ENCODE measurements around the gene COPRS. TPM values are rescaled to one million over a fixed set of nuclear protein-coding genes. Genes with fewer than 3 reads are reported as not detected.

The COPRS gene
- total and polyA plus RNA-seq, 2 of the 8 experiments (the other 6 are each of a cell fraction or from before 2014, with no cell fraction given), result 40.9 to 49.3 TPM

DNA sequence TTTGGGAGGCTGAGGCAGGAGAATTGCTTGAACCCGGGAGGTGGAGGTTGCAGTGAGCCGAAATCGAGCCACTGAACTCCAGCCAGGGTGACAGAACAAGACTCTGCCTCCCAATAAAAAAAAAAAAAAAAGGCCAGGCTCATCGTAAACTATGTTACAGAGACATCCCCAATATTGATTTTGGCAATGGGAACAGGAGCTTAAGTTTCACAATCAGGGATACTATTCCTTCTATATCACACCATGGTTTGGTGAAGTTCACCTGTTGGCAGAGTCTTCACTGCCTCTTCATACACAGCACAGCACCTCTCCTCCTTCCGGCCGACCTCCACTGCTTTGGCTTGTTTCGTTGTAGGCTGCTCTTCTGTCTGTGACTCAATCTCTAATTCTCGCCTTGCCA is 21.3 kb upstream of the COPRS start:
- Histone ChIP-seq H2BK5ac (ENCODE audit: low read depth, low read length) (no peak overlapping the region), H3K23me2 (ENCODE audit: low read depth, low read length) (no peaks in the 10 kb centered on the region), H3K9ac (replicated peaks in 1 of 4; ENCODE audit: extremely low read depth in 1 of 4, low read depth in 3 of 4, low read length in 3 of 4) (no peak overlapping the region), H2AK5ac (ENCODE audit: low read depth, low read length) (no peak overlapping the region), H2BK12ac (ENCODE audit: low read depth, low read length) (no peak overlapping the region), H3K14ac (ENCODE audit: insufficient read length) (no peak overlapping the region), H3K4me1 (replicated peaks in 1 of 4; ENCODE audit: control insufficient read depth in 3 of 4, insufficient read depth in 4 of 4, low read length in 3 of 4) (no peaks in the 10 kb centered on the region), H2BK20ac (ENCODE audit: low read length) (no peak overlapping the region), H3K79me2 (ENCODE audit: control insufficient read depth in 1 of 2, insufficient read depth in 2 of 2, low read length in 2 of 2) (no peaks in the 10 kb centered on the region), H3K4me3 (ENCODE audit: extremely low read depth in 1 of 4, insufficient read depth in 2 of 4, low read depth in 3 of 4, low read length in 4 of 4) (no peak overlapping the region), H4K20me1 (replicated peaks in 1 of 2; ENCODE audit: control insufficient read depth in 1 of 2, insufficient read depth in 2 of 2, low read length in 2 of 2) (no peaks in the 10 kb centered on the region), H3K56ac (replicated peaks; ENCODE audit: insufficient read length, low read depth, low read length) (no peak overlapping the region), H3K79me1 (ENCODE audit: low read depth, low read length) (no peaks in the 10 kb centered on the region), H2BK15ac (ENCODE audit: low read length) (no peak overlapping the region), H3K18ac (ENCODE audit: extremely low read depth, low read length) (no peak overlapping the region), H3K27ac (ENCODE audit: low read depth, low read length) (no peak overlapping the region), H3K4me2 (ENCODE audit: insufficient read depth in 1 of 2, low read depth in 2 of 2, low read length in 2 of 2) (no peak overlapping the region), H3K27me3 (replicated peaks in 1 of 4; ENCODE audit: control insufficient read depth in 3 of 4, extremely low read depth in 1 of 4, insufficient read depth in 3 of 4, low read length in 3 of 4) (no peaks in the 10 kb centered on the region), H2AFZ (ENCODE audit: low read length) (no peak overlapping the region), H4K91ac (replicated peaks; ENCODE audit: insufficient read length, low read length) (no peak overlapping the region), H3K36me3 (ENCODE audit: control insufficient read depth in 2 of 4, insufficient read depth in 4 of 4, low read length in 3 of 4) (peaks cover 12 to 82% (median 49%) of the 10 kb centered on the region in 4 experiments), H4K8ac (ENCODE audit: extremely low read depth, insufficient read depth, low read length) (no peak overlapping the region), H2BK120ac (replicated peaks; ENCODE audit: low read depth, low read length) (no peak overlapping the region), H4K5ac (ENCODE audit: insufficient read length, low read depth, low read length) (no peak overlapping the region), H3K9me3 (ENCODE audit: insufficient read depth in 2 of 2, low read depth in 1 of 2, low read length in 1 of 2) (no peaks in the 10 kb centered on the region), H3K23ac (ENCODE audit: insufficient read length) (no peak overlapping the region), H3K4ac (replicated peaks; ENCODE audit: insufficient read length, low read depth, low read length) (no peak overlapping the region)
- DNase-seq (ENCODE audit: low read depth in 1 of 2, low spot score in 2 of 2) (no peak), FAIRE-seq (no peak)
- ChIA-PET CTCF (ENCODE audit: partially characterized antibody) (interaction anchor here (0.6 kb wide), 1 partner anchor 450 kb away, joined by 4 read pairs; no protein-coding TSS in a partner anchor), POLR2A (ENCODE audit: partially characterized antibody) (interaction anchor here (0.6 to 1.6 kb wide), 5 partner anchors 20 to 241 kb away, joined by 3 to 5 read pairs (median 5); no protein-coding TSS in a partner anchor)
- WGBS, 2 experiments (ENCODE audit: extremely low coverage in 1 of 2, insufficient coverage in 1 of 2, insufficient read length in 1 of 2, insufficient replicate concordance in 2 of 2, low coverage in 1 of 2, low lambda C conversion rate in 2 of 2, missing lambda C conversion rate in 1 of 2), result 94% methylated on average over 8 of the region's 8 CpGs; no CpG with 5 or more reads in 1 of the 2 experiments
- TF ChIP-seq SUZ12 (IDR thresholded peaks at IDR 0.05; ENCODE audit: low read length) (no peak), BRCA1 (IDR thresholded peaks at IDR 0.05; ENCODE audit: low read depth, low read length) (no peak), EGR1 (IDR thresholded peaks at IDR 0.05; ENCODE audit: borderline replicate concordance, low read depth, low read length) (no peak), SRF (IDR thresholded peaks at IDR 0.05; ENCODE audit: low read depth, low read length) (no peak), CHD1 (IDR thresholded peaks at IDR 0.05; ENCODE audit: low read depth, low read length) (no peak), TAF1 (IDR thresholded peaks at IDR 0.05; ENCODE audit: low read depth, low read length) (no peak), HDAC6 (IDR thresholded peaks at IDR 0.05; ENCODE audit: low read depth, low read length) (no peak), RFX5 (IDR thresholded peaks at IDR 0.05; ENCODE audit: borderline replicate concordance, low read depth, low read length) (no peak), GABPA (IDR thresholded peaks at IDR 0.05; ENCODE audit: borderline replicate concordance, insufficient read depth, low read length) (no peak)
